ENCODE data around the gene AGAP3. TPM values are rescaled to one million over a fixed set of nuclear protein-coding genes. Genes with fewer than 3 reads are reported as not detected.

The AGAP3 gene
- polyA plus RNA-seq, 1 of the 3 experiments (the other 2 are of a cell fraction), result 126 TPM

- peak overlapping the region; percentile 94 to 99 for H3K4me3 ChIP-seq (ENCODE audit: low read depth in 2 of 2, low read length in 1 of 2)
- H3K27ac ChIP-seq (ENCODE audit: low read depth in 2 of 2, low read length in 1 of 2), result peak overlapping the region; percentile 13 to 78; a peak in 2 of 4 replicates
- H3K9ac ChIP-seq, result peak overlapping the region; percentile 96
- TF ChIP-seq MAX (IDR thresholded peaks at IDR 0.05; ENCODE audit: low read depth) (no peak), SIN3A (IDR thresholded peaks at IDR 0.05; ENCODE audit: borderline replicate concordance, low read depth, low read length) (no peak), PBX3 (IDR thresholded peaks at IDR 0.05) (no peak), GATA2 (CRISPR knock-in tag; IDR thresholded peaks at IDR 0.05) (no peak), USF2 (IDR thresholded peaks at IDR 0.05; ENCODE audit: borderline replicate concordance, low read depth, low read length) (no peak), RCOR1 (IDR thresholded peaks at IDR 0.05; ENCODE audit: low read length) (no peak), TCF12 (IDR thresholded peaks at IDR 0.05) (no peak), GABPA (IDR thresholded peaks at IDR 0.05; ENCODE audit: low read depth) (no peak), IRF3 (IDR thresholded peaks at IDR 0.05; ENCODE audit: low read depth, low read length) (no peak), CHD2 (IDR thresholded peaks at IDR 0.05; ENCODE audit: low read length, partially characterized antibody) (no peak), REST (IDR thresholded peaks at IDR 0.05; ENCODE audit: low read depth, low read length) (no peak), EZH2phosphoT487 (IDR thresholded peaks at IDR 0.05; ENCODE audit: borderline replicate concordance, low read depth) (no peak)
- H3K9me3 ChIP-seq, result no peaks in the 10 kb centered on the region
- 83% methylated on average over 24 of the region's 27 CpGs for WGBS (ENCODE audit: low lambda C conversion rate)
- no peaks in the 10 kb centered on the region for H3K27me3 ChIP-seq (ENCODE audit: insufficient read depth)
- H3K36me3 ChIP-seq (replicated peaks in 1 of 2; ENCODE audit: control insufficient read depth in 1 of 2, insufficient read depth in 2 of 2, low read length in 1 of 2), result peaks cover 12 to 58% of the 10 kb centered on the region in 2 experiments
- H2AFZ ChIP-seq (ENCODE audit: low read depth), result no peak overlapping the region
- H3K4me2 ChIP-seq, result peak overlapping the region; percentile 98
- CTCF ChIA-PET, result interaction anchor here (1.2 to 21.3 kb wide), 3 partner anchors 15 to 30 kb away, joined by 3 to 474 read pairs (median 46); partner anchors contain the start of genes CDK5 and SLC4A2
- no peaks in the 10 kb centered on the region; the same call in 1 of the 2 replicates for H4K20me1 ChIP-seq (ENCODE audit: insufficient read depth)
- DNase-seq, result no peak
- peaks cover 39% of the 10 kb centered on the region for H3F3A ChIP-seq (replicated peaks; ENCODE audit: insufficient read depth)
- peaks cover 25 to 41% of the 10 kb centered on the region in 2 experiments for H3K4me1 ChIP-seq (ENCODE audit: control insufficient read depth in 1 of 2, insufficient read depth in 2 of 2, low read depth in 1 of 2, low read length in 1 of 2)
- peaks cover 48% of the 10 kb centered on the region for H3K79me2 ChIP-seq (ENCODE audit: insufficient read depth)
- POLR2A ChIA-PET, result no interaction called here
- H3K9me2 ChIP-seq, result no peaks in the 10 kb centered on the region
Measured at GRCh38 chr7:151079199-151079910, 6.9 kb upstream of the AGAP3 start.

Data from SK-N-SH (cell line).